HG03342 (cell line): Measurements from ENCODE around the gene PLAAT1.

Experiments used
- ATAC-seq: cut with Tn5 transposase; IDR thresholded peaks from one replicate; pipeline ENCODE4 v1.9.1; 2021; ENCODE audit warnings: mild to moderate bottlenecking, moderate library complexity; ENCODE audit not compliant: unreplicated experiment

The PLAAT1 gene

DNA sequence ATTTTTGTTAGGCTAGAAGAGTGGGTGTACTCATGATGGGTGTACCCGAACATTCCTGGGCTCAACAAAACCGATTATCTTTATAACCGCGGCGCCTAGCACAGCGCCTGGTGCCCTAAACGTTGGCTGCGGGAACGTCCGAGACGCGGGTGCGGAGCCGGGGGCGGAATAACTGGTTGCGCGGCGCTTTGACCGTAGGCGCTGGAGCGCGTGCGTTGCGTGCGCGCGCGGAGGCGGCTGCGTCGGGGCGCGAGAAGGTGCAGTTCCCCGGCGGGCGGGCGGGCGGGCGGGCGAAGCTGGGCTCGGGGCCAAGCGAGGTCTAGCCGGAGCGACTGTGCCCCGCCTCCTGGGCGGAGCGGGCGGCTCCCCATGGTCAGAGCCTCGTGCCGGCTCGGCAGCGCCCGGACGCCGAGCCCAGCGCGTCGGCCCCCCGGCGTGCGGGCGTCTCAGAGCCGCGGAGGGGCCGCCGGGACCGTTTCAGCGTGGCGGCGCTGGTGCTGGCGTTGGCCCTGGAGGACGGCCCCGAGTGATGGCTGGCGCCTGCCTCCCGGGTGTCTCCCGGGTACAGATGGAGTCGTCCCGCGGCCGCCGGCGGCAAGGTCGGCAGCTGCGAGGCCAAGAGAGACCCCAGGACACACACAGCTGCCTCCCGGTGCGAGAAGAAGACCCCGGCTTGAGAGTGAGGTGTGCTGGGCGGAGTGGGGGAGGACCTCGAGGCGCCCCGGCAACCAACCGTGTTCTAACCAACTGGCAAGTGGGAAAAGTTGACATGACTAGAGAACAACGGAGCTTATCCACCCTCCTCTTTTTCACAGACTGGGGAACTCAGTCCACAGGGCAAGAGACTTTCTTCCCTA, at the start of gene PLAAT1:
PLAAT1 (plus strand) TSS at position 373 of the 857 bp plus-strand sequence. CDS start 14,429 bp downstream, outside the sequence.
- ATAC-seq: no peak

DNA sequence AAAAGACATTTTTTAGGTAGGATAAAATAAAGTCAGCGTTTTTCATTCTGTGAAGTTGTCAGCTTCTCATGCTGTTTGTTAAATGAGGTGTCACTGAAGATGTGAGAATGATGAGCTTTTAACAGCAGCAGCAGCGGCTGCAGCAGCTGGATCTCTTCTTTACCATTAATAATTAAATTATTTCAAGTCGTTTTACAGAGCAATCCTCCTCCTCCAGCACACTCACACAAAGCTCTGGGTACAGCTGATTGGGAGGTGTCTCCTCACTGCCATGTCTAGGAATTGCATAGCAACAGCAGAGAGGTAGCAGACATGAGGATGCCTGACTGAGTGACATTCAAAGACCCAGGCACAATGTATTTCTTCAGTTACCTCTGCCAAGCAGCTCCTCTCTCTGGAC, 46.7 kb upstream of the PLAAT1 start:
- ATAC-seq: no peak

- no peak for ATAC-seq
Measured at GRCh38 chr3:193196746-193197145, 44.3 kb upstream of the PLAAT1 start.

GRCh38 chr3:193207290-193208273, 33.4 kb upstream of the PLAAT1 start:
- no peak for ATAC-seq

GRCh38 chr3:193210618-193211017, 30.4 kb upstream of the PLAAT1 start:
- no peak for ATAC-seq

- no peak for ATAC-seq
Measured at GRCh38 chr3:193211173-193211572, 29.8 kb upstream of the PLAAT1 start.

DNA sequence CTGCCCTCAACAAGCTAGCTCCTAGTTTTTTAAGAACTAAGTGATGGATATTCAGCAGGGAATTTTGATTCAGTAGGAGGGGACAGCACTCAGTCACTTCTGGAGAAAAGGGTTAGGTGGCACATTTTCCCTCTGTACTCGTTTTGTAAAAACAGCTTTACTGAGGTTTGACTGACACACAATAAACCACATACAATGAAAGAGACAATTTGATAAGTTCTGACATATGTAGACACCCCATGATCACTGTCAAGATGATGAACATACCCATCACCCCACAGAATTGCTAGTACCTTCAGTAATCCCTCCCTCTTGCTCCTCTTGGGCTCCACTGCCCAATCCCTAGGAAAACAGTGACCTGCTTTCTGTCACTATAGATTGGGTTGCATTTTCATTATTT, 29.0 kb upstream of the PLAAT1 start:
- no peak for ATAC-seq

GRCh38 chr3:193212844-193213243, 28.2 kb upstream of the PLAAT1 start:
- no peak for ATAC-seq

GRCh38 chr3:193214445-193214844, 26.6 kb upstream of the PLAAT1 start:
- ATAC-seq: no peak

DNA sequence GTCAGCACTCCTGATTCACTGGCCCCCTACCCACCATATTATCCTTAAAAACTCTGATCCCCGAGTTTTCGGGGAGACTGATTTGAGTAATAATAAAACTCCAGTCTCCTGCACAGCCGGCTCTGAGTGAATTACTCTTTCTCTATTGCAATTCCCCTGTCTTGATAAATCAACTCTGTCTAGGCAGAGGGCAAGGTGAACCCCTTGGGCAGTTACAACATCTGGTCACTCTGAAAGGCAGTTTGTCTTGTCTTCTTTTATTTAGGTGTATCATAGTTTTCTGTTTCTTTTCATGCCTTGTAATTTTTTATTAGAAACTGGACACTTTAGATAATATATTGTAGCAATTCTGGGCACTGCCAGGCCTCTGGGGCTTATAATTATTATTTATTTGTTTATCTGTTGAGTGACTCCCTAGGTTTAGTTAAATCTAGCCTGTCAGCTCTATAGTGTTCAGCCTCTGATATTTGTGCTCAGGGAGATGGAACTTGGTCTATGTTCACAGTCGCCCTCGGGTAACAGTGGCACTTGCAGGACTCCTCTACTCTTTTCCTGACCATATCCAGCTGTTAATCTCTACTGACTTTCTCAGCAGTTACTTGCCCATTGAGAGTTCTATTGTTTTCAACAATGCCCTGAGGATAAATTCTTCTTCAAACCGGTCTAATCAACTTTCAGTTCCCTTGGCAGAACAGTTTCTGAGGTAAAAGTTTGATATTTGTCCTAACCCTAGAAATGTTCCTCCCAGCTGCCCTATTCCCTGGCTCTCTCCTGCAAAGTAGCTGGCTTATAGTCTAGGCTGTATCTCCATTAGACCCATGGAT, 15.5 kb upstream of the PLAAT1 start:
- no peak for ATAC-seq

- no peak for ATAC-seq
Measured at GRCh38 chr3:193228206-193228605, 12.8 kb upstream of the PLAAT1 start.

- ATAC-seq: no peak
Measured at GRCh38 chr3:193229851-193230420, 11.1 kb upstream of the PLAAT1 start.

GRCh38 chr3:193230610-193231009, 10.4 kb upstream of the PLAAT1 start:
- ATAC-seq: no peak

DNA sequence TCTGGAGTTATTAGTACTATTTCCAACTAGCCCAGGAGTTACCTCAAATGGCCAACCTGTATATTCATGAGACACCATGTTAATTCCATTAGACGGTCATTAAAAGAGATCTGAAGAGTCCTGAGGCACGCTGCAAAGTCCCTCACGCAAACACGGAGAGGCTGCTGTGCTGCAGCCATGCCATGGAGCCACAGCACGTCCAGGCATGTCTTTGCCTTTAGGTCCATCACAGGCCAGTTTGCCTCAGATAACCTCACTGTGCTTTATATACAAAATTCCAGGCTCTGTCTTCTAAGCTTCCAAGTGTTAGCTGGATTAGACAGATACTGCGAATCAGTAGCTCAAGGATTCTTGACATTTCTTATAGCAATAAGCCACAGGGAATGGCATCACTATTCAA, 9.8 kb upstream of the PLAAT1 start:
- ATAC-seq: no peak

- ATAC-seq: no peak
Measured at GRCh38 chr3:193236599-193236998, 4.4 kb upstream of the PLAAT1 start.

DNA sequence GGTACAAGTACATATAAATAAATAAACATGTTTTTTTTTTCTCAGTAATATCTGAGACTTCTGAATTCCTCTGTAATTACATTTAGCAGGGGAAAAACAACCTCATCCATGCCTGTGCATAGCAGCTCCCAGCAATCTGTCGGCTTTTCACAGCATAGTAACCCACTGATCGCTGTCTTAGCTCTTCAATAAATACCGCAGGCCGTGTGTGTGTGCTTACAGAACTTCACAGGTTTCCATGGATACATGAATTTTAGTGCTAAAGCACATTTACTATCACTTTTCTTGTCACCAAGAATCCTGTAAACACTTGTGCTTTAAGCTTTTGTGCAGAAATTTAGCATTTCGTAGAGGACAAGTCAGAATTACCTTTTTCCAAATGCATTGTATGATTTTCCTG, 4.0 kb upstream of the PLAAT1 start:
- ATAC-seq: no peak

GRCh38 chr3:193240436-193240849, 579 bp upstream of the PLAAT1 start:
- no peak for ATAC-seq

- ATAC-seq: no peak
Measured at GRCh38 chr3:193241716-193242115, 694 bp downstream of the PLAAT1 start.

DNA sequence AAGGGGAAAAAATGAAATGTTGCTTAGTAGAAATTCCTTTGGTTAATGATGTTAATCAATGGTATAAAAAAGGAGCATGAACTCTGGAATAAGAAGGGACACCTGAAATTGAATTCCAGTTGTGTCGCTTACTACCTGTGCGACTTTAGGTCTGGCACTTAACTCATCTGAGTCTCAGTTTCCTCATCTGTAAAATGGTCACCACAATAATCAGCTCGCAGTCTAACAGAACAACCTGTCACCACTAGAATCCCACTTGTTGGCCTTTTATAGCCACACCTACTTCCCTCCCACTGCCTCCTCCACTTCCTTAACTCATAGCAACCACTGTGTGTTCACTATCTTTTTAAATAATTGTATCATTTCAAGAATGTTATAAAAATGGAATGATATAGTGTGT, 2.5 kb downstream of the PLAAT1 start:
- ATAC-seq: no peak

DNA sequence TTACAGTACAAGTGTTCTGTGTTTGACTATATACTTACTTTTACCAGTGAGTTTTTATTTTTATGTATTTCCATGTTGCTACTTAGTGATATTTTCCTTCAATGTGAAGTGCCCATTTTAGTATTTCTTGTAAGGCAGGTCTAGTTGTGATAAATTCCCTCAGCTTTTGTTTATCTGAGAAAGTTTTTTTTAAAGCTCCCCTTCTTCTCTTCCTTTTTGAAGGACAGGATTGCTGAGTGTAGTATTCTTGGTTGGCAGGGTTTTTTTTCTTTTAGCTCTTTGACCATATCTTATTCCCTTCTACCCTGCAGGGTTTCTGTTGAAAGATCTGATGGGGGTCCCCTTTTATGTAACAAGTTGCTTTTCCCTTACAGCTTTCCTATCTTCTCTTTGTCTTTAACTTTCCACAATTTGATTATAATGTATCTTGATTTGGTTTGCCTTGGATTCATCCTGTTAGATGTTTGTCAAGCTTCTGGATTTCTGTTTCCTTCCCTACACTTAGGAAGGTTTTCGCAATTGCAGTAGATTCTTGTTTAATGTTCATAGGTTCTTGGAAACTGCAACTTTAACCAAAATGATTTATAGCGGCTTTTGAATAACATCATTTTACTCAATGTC, 7.9 kb downstream of the PLAAT1 start:
- ATAC-seq: no peak
